GM18502 (cell line): ENCODE data around the gene CCNYL1.
"Not testable (repeated sequence)": the region's sequence is repeated elsewhere in the genome, so short reads cannot be mapped to it uniquely, and the experiment has no call there.

Experiments used
- ATAC-seq: cut with Tn5 transposase; IDR thresholded peaks from one replicate; pipeline ENCODE4 v1.9.1; 2021; ENCODE audit warnings: mild to moderate bottlenecking; ENCODE audit not compliant: unreplicated experiment, poor library complexity

CCNYL1 gene

GRCh38 chr2:207710814-207711740 lies at the start of gene CCNYL1:
Gene CCNYL1, plus strand, starts transcription at chr2:207711640. Its CDS starts 257 bp downstream, at chr2:207711897.
- ATAC-seq, result peak; percentile 97

GRCh38 chr2:207662203-207662602 lies 49.2 kb upstream of the CCNYL1 start:
- ATAC-seq, result peak; percentile 95

GRCh38 chr2:207663870-207664545 lies 47.4 kb upstream of the CCNYL1 start:
- no peak for ATAC-seq

GRCh38 chr2:207670887-207671286 lies 40.6 kb upstream of the CCNYL1 start:
- no peak for ATAC-seq

GRCh38 chr2:207673431-207673830 lies 38.0 kb upstream of the CCNYL1 start:
- ATAC-seq, result no peak

- ATAC-seq, result no peak
Observed at GRCh38 chr2:207674266-207674774, 37.1 kb upstream of the CCNYL1 start.

GRCh38 chr2:207674826-207675225 lies 36.6 kb upstream of the CCNYL1 start:
- ATAC-seq, result no peak

GRCh38 chr2:207676827-207677354 lies 34.5 kb upstream of the CCNYL1 start:
- peak; percentile 58 for ATAC-seq

GRCh38 chr2:207681431-207681830 lies 30.0 kb upstream of the CCNYL1 start:
- ATAC-seq, result no peak

- no peak for ATAC-seq
Observed at GRCh38 chr2:207682557-207682956, 28.9 kb upstream of the CCNYL1 start.

GRCh38 chr2:207683438-207683837 lies 28.0 kb upstream of the CCNYL1 start:
- no peak for ATAC-seq

- ATAC-seq, result no peak
Observed at GRCh38 chr2:207683879-207684627, 27.4 kb upstream of the CCNYL1 start.

GRCh38 chr2:207686812-207687211 lies 24.6 kb upstream of the CCNYL1 start:
- ATAC-seq, result no peak

GRCh38 chr2:207688597-207688996 lies 22.8 kb upstream of the CCNYL1 start:
- no peak for ATAC-seq

GRCh38 chr2:207690845-207691461 lies 20.5 kb upstream of the CCNYL1 start:
- not testable (repeated sequence) for ATAC-seq

GRCh38 chr2:207692206-207693065 lies 19.0 kb upstream of the CCNYL1 start:
- no peak for ATAC-seq

- ATAC-seq, result no peak
Observed at GRCh38 chr2:207693641-207694249, 17.7 kb upstream of the CCNYL1 start.

GRCh38 chr2:207694811-207695281 lies 16.6 kb upstream of the CCNYL1 start:
- ATAC-seq, result peak; percentile 67
